ENCODE data around the gene PRDM8.

DNA sequence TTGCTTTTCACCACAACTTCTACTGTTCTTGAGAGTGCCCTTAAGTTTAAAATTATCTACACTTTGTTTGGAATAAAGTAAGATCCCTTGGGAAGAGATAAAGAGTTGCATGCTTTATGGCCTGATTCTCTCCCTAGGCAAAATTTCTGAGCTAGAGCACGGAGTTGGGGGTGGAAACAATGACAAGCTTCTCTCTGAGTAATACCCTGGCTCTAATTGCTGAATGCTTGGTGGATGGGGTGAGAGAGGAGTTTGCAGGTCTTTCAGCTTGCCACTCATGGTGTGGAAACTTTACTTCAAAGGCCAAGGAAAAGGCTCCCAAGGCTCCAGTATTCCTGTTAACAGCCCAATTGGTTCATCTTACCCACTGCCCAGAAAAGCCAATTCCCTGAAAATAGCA lies 26.1 kb upstream of the PRDM8 start:
- TF ChIP-seq CTCF (IDR thresholded peaks at IDR 0.05) (no peak), POLR2A (IDR thresholded peaks at IDR 0.05; ENCODE audit: low read depth) (no peak), POLR2AphosphoS5 (IDR thresholded peaks at IDR 0.05) (no peak)

Measured in esophagus muscularis mucosa (tissue), 3 donors.